ENCODE measurements around the gene MPDZ. TPM values are rescaled to one million over a fixed set of nuclear protein-coding genes. Genes with fewer than 3 reads are reported as not detected.

The MPDZ gene
- total and polyA plus RNA-seq, 2 of the 4 experiments (the other 2 are of a cell fraction) = 18.8 to 39.3 TPM

DNA sequence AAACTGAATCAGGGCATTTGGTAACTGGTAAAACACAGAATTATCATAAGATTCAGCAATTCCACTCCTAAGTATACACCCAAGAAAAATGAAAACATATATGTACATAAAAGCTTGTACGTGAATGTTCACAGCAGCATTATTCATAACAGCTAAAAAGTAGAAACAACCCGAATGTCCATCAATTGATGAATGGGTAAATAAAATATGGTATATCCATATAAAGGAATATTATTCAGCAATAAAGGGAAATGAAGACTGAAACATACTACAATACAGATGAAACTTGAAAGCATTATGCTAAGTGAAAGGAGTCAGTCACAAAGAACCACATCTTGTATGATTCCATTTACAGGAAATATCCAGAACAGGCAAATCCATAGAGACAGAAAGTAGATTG is 65.5 kb downstream of the MPDZ start:
- H4K8ac ChIP-seq (ENCODE audit: low read depth in 2 of 2, low read length in 2 of 2) = no peak overlapping the region
- POLR2A ChIA-PET (ENCODE audit: unreplicated experiment) = no interaction called here
- no peak overlapping the region for H3K27ac ChIP-seq (ENCODE audit: insufficient read depth, low read length)
- no peak overlapping the region for H4K5ac ChIP-seq (ENCODE audit: low read depth, low read length)
- WGBS, 2 experiments (ENCODE audit: extremely low coverage in 2 of 2, insufficient read length in 1 of 2) = no CpG with 5 or more reads among the region's 2 CpGs
- ATAC-seq (ENCODE audit: low read depth) = no peak
- no peaks in the 10 kb centered on the region for H4K20me1 ChIP-seq (ENCODE audit: insufficient read depth, low read length)
- BruUV-seq (replicated peaks) = no TSS peak
- CTCF ChIA-PET = interaction anchor here (0.5 to 0.8 kb wide), 2 partner anchors 433 to 1140 kb away, joined by 3 read pairs; no protein-coding TSS in a partner anchor
- in situ Hi-C loops (cut with MboI; ENCODE audit: low sequenced_read_pairs) (no loop called here), dilution Hi-C loops (cut with HindIII; ENCODE audit: low sequenced_read_pairs, unreplicated experiment) (no loop called here), intact Hi-C loops (cut with micrococcal nuclease) (loop anchor here (5.0 kb wide), 1 partner anchor 1138 kb away; no protein-coding TSS in a partner anchor)
- no peaks in the 10 kb centered on the region for H3K27me3 ChIP-seq (ENCODE audit: control insufficient read depth, insufficient read depth, low read length)
- H2AFZ ChIP-seq (replicated peaks; ENCODE audit: low read length, poor library complexity) = no peak overlapping the region
- DNase-seq = no peak
- no peak overlapping the region for H2BK5ac ChIP-seq (ENCODE audit: low read depth, low read length, poor library complexity, severe bottlenecking)
- no peaks in the 10 kb centered on the region; a peak in 1 of 4 replicates for H3K79me1 ChIP-seq (ENCODE audit: low read depth in 1 of 2, low read length in 2 of 2)
- H3K4me1 ChIP-seq (ENCODE audit: control insufficient read depth, insufficient read depth, low read length) = no peaks in the 10 kb centered on the region
- no peaks in the 10 kb centered on the region for H3K9me1 ChIP-seq (ENCODE audit: insufficient read depth, low read length)
- H3K9me3 ChIP-seq (ENCODE audit: control insufficient read depth, insufficient read depth, low read length) = no peaks in the 10 kb centered on the region
- no peak overlapping the region for H3K9ac ChIP-seq (ENCODE audit: low read depth, low read length)
- no peak overlapping the region for H2BK20ac ChIP-seq (ENCODE audit: low read depth, low read length)
- H2BK120ac ChIP-seq (ENCODE audit: low read depth, low read length) = no peak overlapping the region
- no peak overlapping the region for H3K56ac ChIP-seq (ENCODE audit: extremely low read depth, insufficient read depth, low read length)
- no peak overlapping the region for H4K91ac ChIP-seq (ENCODE audit: insufficient read depth, low read depth, low read length)
- H2AK9ac ChIP-seq (replicated peaks; ENCODE audit: low read depth, low read length, poor library complexity) = no peak overlapping the region
- H3K14ac ChIP-seq (replicated peaks; ENCODE audit: low read depth, low read length) = no peak overlapping the region
- no peak overlapping the region for H3K4me3 ChIP-seq (ENCODE audit: insufficient read depth, low read depth, low read length)
- H2BK15ac ChIP-seq (ENCODE audit: low read depth, low read length) = no peak overlapping the region
- no peak overlapping the region for H3K23ac ChIP-seq (ENCODE audit: low read depth, low read length)
- H3K18ac ChIP-seq (ENCODE audit: low read depth, low read length) = no peak overlapping the region
- H2AK5ac ChIP-seq (ENCODE audit: low read depth, low read length) = no peak overlapping the region
- H3K36me3 ChIP-seq (ENCODE audit: control insufficient read depth, insufficient read depth, low read length) = peaks cover 3% of the 10 kb centered on the region; the same call in 1 of the 2 replicates
- H3K4ac ChIP-seq (ENCODE audit: low read depth, low read length) = no peak overlapping the region
- TF ChIP-seq CHD1 (IDR thresholded peaks at IDR 0.05; ENCODE audit: low read depth, low read length) (no peak), POLR2A (IDR thresholded peaks at IDR 0.05; ENCODE audit: low read depth, low read length) (no peak), FOS (IDR thresholded peaks at IDR 0.05; ENCODE audit: low read depth, low read length) (no peak), MAFK (IDR thresholded peaks at IDR 0.05; ENCODE audit: low read depth, low read length) (no peak), BHLHE40 (IDR thresholded peaks at IDR 0.05; ENCODE audit: low read depth, low read length) (no peak), SMC3 (IDR thresholded peaks at IDR 0.05; ENCODE audit: low read depth, low read length) (no peak)
- TF ChIP-seq, protein P1, sequence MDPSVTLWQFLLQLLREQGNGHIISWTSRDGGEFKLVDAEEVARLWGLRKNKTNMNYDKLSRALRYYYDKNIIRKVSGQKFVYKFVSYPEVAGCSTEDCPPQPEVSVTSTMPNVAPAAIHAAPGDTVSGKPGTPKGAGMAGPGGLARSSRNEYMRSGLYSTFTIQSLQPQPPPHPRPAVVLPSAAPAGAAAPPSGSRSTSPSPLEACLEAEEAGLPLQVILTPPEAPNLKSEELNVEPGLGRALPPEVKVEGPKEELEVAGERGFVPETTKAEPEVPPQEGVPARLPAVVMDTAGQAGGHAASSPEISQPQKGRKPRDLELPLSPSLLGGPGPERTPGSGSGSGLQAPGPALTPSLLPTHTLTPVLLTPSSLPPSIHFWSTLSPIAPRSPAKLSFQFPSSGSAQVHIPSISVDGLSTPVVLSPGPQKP (IDR thresholded peaks at IDR 0.05; ENCODE audit: borderline replicate concordance, low read depth, low read length) = no peak
- H3K4me2 ChIP-seq (ENCODE audit: low read depth, low read length) = no peak overlapping the region
